CD4-positive, alpha-beta T cell treated with Interferon gamma for 1 hour (primary cell): ENCODE measurements around the gene CELF2.
A peak's percentile ranks its signal among the peaks of the same experiment; 100 is the strongest.
"Not testable (repeated sequence)": the region's sequence is repeated elsewhere in the genome, so short reads cannot be mapped to it uniquely, and the experiment has no call there.

ENCODE experiments used
- DNase-seq: peaks from one replicate; pipeline ENCODE4 v3.0.0-alpha.2; 2020

The CELF2 gene

GRCh38 chr10:11178606-11179515 lies 161.2 kb downstream of the CELF2 start:
- DNase-seq, result peak; percentile 89

GRCh38 chr10:11179516-11180105 lies 161.9 kb downstream of the CELF2 start:
- DNase-seq, result no peak

GRCh38 chr10:11180228-11180627 lies 162.6 kb downstream of the CELF2 start:
- peak; percentile 77 for DNase-seq

- DNase-seq, result no peak
Measured at GRCh38 chr10:11181978-11182377, 164.3 kb downstream of the CELF2 start.

- no peak for DNase-seq
Measured at GRCh38 chr10:11183015-11183414, 165.3 kb downstream of the CELF2 start.

- no peak for DNase-seq
Measured at GRCh38 chr10:11184093-11184492, 166.4 kb downstream of the CELF2 start.

- not testable (repeated sequence) for DNase-seq
Measured at GRCh38 chr10:11185128-11185665, 167.5 kb downstream of the CELF2 start.

GRCh38 chr10:11186374-11186773 lies 168.7 kb downstream of the CELF2 start:
- no peak for DNase-seq

GRCh38 chr10:11189582-11190376 lies 172.1 kb downstream of the CELF2 start:
- DNase-seq, result no peak

GRCh38 chr10:11191190-11191589 lies 173.5 kb downstream of the CELF2 start:
- no peak for DNase-seq

GRCh38 chr10:11191678-11192077 lies 174.0 kb downstream of the CELF2 start:
- no peak for DNase-seq

- no peak for DNase-seq
Measured at GRCh38 chr10:11192304-11193000, 174.8 kb downstream of the CELF2 start.

GRCh38 chr10:11193001-11193551 lies 175.4 kb downstream of the CELF2 start:
- DNase-seq, result no peak

GRCh38 chr10:11194859-11195586 lies 177.4 kb downstream of the CELF2 start:
- DNase-seq, result no peak

GRCh38 chr10:11195623-11196022 lies 178.0 kb downstream of the CELF2 start:
- DNase-seq, result no peak

GRCh38 chr10:11197266-11197712 lies 179.6 kb downstream of the CELF2 start:
- peak; percentile 38 for DNase-seq

GRCh38 chr10:11197878-11198277 lies 180.2 kb downstream of the CELF2 start:
- no peak for DNase-seq

- no peak for DNase-seq
Measured at GRCh38 chr10:11201911-11202310, 184.2 kb downstream of the CELF2 start.

GRCh38 chr10:11204351-11204942 lies 186.8 kb downstream of the CELF2 start:
- DNase-seq, result no peak

- DNase-seq, result no peak
Measured at GRCh38 chr10:11205030-11205772, 187.5 kb downstream of the CELF2 start.
